Uterus (tissue), 4 donors: ENCODE data around the gene ADARB2. TPM values are rescaled to one million over a fixed set of nuclear protein-coding genes. Genes with fewer than 3 reads are reported as not detected.

Experiments
- DNase-seq, 2 donors: peaks; one replicate each; pipeline ENCODE4 v3.0.0-alpha.2; 2019 to 2020
- H3K27ac ChIP-seq, 2 donors: fragments of 200-600 bp; sonication (generic); 1 replicate in 1 of 2; 2 replicates in 1 of 2; pipeline ENCODE4 v1.5.1; 2016 to 2018
- H3K27me3 ChIP-seq, 2 donors: fragments of 200-600 bp; sonication (generic); one replicate each; pipeline ENCODE4 v1.5.1; 2018 to 2019; ENCODE audit warnings: control low read depth in 1 of 2
- H3K36me3 ChIP-seq, 2 donors: fragments of 200-600 bp; sonication (generic); one replicate each; pipeline ENCODE4 v1.5.1; 2019; ENCODE audit warnings: control low read depth in 1 of 2
- H3K4me1 ChIP-seq, 2 donors: fragments of 200-600 bp; sonication (generic); one replicate each; pipeline ENCODE4 v1.5.1; 2018 to 2019; ENCODE audit warnings: control low read depth in 1 of 2
- H3K4me3 ChIP-seq, 2 donors: fragments of 200-600 bp; sonication (generic); 1 replicate in 1 of 2; 2 replicates in 1 of 2; pipeline ENCODE4 v1.5.1; 2018 to 2019; ENCODE audit warnings: mild to moderate bottlenecking in 1 of 2
- H3K9me3 ChIP-seq, 2 donors: fragments of 200-600 bp; sonication (generic); one replicate each; pipeline ENCODE4 v1.5.1; 2019; ENCODE audit warnings: control low read depth in 1 of 2
- CTCF ChIP-seq, 4 experiments: fragments of 200-600 bp in 2 of 4; fragments of 450-650 bp in 2 of 4; sonication (generic) in 2 of 4; IDR thresholded peaks; one replicate each; pipeline ENCODE4 v1.5.1; 2016 to 2019; ENCODE audit warnings: antibody characterized with exemption in 4 of 4, mild to moderate bottlenecking in 2 of 4, moderate library complexity in 1 of 4
- POLR2A ChIP-seq, 2 donors: fragments of 450-650 bp; IDR thresholded peaks; one replicate each; pipeline ENCODE4 v1.6.1; 2016; ENCODE audit warnings: antibody characterized with exemption in 2 of 2, mild to moderate bottlenecking in 1 of 2, moderate library complexity in 1 of 2
- intact Hi-C: fragments of 100-400 bp; cut with DNase I; formaldehyde crosslinking; loops from one replicate; pipeline ENCODE4 v1.15.1; 2023; ENCODE audit warnings: low total_unique reads
- total RNA-seq, 4 donors: library from RNA; depleted of rRNA in 3 of 4; stranded (reverse); fragments of >200 nt in 3 of 4; gene quantifications; one replicate each; pipeline versions ENCODE4 v1.1.0 to v1.2.4, GENCODE V29; 2014 to 2023
- donor health status: DM: yes; HTN: yes; CAD: no.

The ADARB2 gene
- total RNA-seq, 4 donors from 2014 or later = 0.76 to 2.6 (median 2.0) TPM; not detected in 1

GRCh38 chr10:1546431-1547110, 190.8 kb downstream of the ADARB2 start:
- intact Hi-C loops = no loop called here
- Histone ChIP-seq H3K27me3 (no peaks in the 10 kb centered on the region), H3K36me3 (no peaks in the 10 kb centered on the region), H3K4me3 (no peak overlapping the region), H3K27ac (no peak overlapping the region), H3K4me1 (no peaks in the 10 kb centered on the region), H3K9me3 (no peaks in the 10 kb centered on the region)
- no peak for DNase-seq
- TF ChIP-seq POLR2A (IDR thresholded peaks at IDR 0.05) (no peak), CTCF (IDR thresholded peaks at IDR 0.05) (no peak)

GRCh38 chr10:1545524-1545923, 191.8 kb downstream of the ADARB2 start:
- Histone ChIP-seq H3K36me3 (no peaks in the 10 kb centered on the region), H3K9me3 (no peaks in the 10 kb centered on the region), H3K4me3 (no peak overlapping the region), H3K27ac (no peak overlapping the region), H3K27me3 (no peaks in the 10 kb centered on the region), H3K4me1 (no peaks in the 10 kb centered on the region)
- no peak for TF ChIP-seq CTCF (IDR thresholded peaks at IDR 0.05)
- TF ChIP-seq POLR2A (IDR thresholded peaks at IDR 0.05) = no peak
- DNase-seq = no peak
- intact Hi-C loops = no loop called here

- H3K4me1 ChIP-seq = no peaks in the 10 kb centered on the region
- no peak overlapping the region for H3K27ac ChIP-seq
- TF ChIP-seq CTCF (IDR thresholded peaks at IDR 0.05) (no peak), POLR2A (IDR thresholded peaks at IDR 0.05) (no peak)
- H3K4me3 ChIP-seq = no peak overlapping the region
- H3K36me3 ChIP-seq = no peaks in the 10 kb centered on the region
- H3K9me3 ChIP-seq = no peaks in the 10 kb centered on the region
- intact Hi-C loops = no loop called here
- no peaks in the 10 kb centered on the region for H3K27me3 ChIP-seq
- no peak for DNase-seq
Observed at GRCh38 chr10:1544929-1545328, 192.4 kb downstream of the ADARB2 start.

GRCh38 chr10:1544209-1544673, 193.1 kb downstream of the ADARB2 start:
- Histone ChIP-seq H3K27me3 (no peaks in the 10 kb centered on the region), H3K36me3 (no peaks in the 10 kb centered on the region), H3K27ac (no peak overlapping the region), H3K4me3 (no peak overlapping the region), H3K9me3 (no peaks in the 10 kb centered on the region), H3K4me1 (no peaks in the 10 kb centered on the region)
- intact Hi-C loops = no loop called here
- no peak for DNase-seq
- TF ChIP-seq POLR2A (IDR thresholded peaks at IDR 0.05) (no peak), CTCF (IDR thresholded peaks at IDR 0.05) (no peak)

GRCh38 chr10:1543596-1543995, 193.7 kb downstream of the ADARB2 start:
- Histone ChIP-seq H3K4me3 (no peak overlapping the region), H3K36me3 (no peaks in the 10 kb centered on the region), H3K27me3 (no peaks in the 10 kb centered on the region), H3K4me1 (no peaks in the 10 kb centered on the region), H3K9me3 (no peaks in the 10 kb centered on the region), H3K27ac (no peak overlapping the region)
- intact Hi-C loops = no loop called here
- TF ChIP-seq CTCF (IDR thresholded peaks at IDR 0.05) = no peak
- TF ChIP-seq POLR2A (IDR thresholded peaks at IDR 0.05) = no peak
- DNase-seq = no peak
